ENCODE results near the gene BRIP1.

GRCh38 chr17:61828694-61829093 is 34.6 kb downstream of the BRIP1 start:
- no peak for TF ChIP-seq CTCF (IDR thresholded peaks at IDR 0.05)
- TF ChIP-seq ZFX (IDR thresholded peaks at IDR 0.05; ENCODE audit: borderline replicate concordance): no peak
